ENCODE results near the gene GRM3.
"Not testable (repeated sequence)": the region's sequence is repeated elsewhere in the genome, so short reads cannot be mapped to it uniquely, and the experiment has no call there.

The GRM3 gene

DNA sequence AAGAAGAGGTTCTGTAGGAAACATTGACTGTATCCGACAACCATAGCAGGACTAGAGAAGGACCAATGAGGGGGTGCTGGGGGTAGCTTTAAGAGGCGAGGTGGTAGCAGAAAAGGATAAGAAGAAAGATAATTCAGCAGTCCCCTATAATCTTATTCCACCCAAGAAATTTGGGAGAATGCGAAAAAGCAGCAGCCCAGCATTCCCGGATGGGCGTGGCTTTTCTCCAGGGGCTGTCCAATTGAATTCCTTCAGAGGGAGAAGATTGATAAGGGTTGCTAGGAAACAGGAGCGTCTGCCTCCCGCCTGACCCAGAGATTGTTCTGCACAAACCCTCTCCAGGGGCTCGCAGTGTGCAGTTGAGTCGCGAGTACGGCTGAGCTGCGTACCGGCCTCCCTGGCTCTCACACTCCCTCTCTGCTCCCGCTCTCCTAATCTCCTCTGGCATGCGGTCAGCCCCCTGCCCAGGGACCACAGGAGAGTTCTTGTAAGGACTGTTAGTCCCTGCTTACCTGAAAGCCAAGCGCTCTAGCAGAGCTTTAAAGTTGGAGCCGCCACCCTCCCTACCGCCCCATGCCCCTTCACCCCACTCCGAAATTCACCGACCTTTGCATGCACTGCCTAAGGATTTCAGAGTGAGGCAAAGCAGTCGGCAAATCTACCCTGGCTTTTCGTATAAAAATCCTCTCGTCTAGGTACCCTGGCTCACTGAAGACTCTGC, at the start of gene GRM3:
Gene GRM3 (plus strand): TSS at position 349 of the 721 bp plus-strand sequence. CDS start 121,237 bp downstream, outside the sequence.
- no peak for DNase-seq

DNA sequence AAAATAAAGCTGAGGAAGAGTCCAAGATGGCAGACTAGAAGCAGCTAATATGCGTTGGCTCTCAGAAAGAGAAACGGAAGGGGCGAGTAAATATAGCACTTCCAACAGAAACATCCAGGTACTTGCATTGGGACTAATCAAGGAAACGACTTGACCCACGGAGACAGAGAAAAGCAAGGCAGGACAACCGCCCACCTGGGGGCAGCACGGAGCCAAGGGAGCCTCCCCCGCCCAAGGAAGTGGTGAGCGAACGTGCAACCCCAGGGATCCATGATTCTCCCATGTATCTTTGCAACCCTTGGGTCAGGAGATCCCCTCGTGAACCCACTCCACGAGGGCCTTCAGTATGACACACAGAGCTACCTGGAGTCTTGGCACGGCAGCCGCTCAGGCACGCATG, 45.4 kb upstream of the GRM3 start:
- no peak for DNase-seq

DNA sequence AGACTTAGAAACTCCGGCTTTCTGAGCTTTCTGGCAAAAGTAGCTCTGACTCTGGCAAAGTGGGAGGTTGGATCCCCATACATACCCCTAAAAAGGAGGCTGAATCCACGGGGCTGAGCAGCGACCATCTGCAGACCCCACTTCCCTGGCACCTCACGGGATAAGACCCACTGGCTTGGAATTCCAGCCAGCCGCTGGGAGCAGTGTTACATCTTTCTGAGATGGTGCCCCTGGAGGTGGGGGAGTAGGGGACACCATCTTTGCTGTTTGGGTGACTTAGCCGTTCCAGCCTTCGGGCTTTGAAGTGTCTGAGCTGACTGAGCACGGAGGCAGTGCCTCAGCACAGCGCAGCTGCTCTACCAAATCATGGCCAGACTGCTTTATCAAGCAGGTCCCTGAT, 45.0 kb upstream of the GRM3 start:
- DNase-seq = no peak

DNA sequence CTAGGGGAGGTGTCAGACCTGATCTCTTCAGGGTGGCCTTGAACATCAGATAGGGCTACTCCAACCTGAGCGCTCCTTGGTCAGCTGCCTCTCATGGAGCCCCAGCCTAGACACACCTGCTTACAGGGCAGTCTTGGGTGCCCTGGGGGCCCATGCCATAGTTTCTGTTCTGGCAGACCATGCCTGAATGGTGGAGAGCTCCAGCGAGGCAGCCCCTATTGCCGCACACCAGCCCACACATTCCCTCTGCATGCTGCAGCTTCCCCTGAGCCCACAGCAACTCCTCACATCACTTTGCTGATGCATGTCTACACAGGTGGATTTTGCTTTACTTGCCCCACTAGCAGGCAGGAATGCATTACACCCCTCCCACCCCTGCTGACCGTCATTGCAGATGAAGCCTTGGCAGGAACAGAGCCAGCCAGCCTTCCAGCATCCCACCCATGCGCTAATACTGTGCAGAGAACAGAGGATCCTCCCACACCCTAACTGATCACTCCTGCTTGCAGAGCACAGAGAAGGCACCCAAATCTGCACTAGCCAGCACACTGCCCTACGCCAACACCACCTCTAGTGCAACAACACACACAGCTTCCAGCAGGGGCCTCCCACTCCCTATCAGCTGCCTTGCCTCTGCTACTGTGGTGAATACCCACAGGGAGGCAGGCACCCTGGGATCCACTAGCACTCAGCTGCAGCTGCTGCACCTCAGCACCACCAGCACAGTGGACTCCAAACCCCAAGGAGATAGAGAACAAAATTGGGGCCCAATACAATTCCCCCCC, 43.0 kb upstream of the GRM3 start:
- DNase-seq = no peak

DNA sequence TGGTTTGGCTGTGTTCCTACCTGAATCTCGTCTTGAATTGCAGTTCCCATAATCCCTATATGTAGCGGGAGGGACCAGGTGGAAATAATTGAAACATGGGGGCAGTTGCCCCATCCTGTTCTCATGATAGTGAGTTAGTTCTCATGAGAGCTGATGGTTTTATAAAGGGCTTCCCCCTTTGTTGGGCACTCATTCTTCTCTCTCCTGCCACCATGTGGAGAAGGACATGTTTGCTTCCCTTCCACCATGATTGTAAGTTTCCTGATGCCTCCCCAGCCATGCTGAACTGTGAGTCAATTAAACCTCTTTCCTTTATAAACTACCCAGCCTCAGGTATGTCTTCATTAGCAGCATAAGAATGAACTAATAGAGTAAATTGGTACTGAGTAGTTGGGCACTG, 28.0 kb upstream of the GRM3 start:
- DNase-seq = not testable (repeated sequence)

DNA sequence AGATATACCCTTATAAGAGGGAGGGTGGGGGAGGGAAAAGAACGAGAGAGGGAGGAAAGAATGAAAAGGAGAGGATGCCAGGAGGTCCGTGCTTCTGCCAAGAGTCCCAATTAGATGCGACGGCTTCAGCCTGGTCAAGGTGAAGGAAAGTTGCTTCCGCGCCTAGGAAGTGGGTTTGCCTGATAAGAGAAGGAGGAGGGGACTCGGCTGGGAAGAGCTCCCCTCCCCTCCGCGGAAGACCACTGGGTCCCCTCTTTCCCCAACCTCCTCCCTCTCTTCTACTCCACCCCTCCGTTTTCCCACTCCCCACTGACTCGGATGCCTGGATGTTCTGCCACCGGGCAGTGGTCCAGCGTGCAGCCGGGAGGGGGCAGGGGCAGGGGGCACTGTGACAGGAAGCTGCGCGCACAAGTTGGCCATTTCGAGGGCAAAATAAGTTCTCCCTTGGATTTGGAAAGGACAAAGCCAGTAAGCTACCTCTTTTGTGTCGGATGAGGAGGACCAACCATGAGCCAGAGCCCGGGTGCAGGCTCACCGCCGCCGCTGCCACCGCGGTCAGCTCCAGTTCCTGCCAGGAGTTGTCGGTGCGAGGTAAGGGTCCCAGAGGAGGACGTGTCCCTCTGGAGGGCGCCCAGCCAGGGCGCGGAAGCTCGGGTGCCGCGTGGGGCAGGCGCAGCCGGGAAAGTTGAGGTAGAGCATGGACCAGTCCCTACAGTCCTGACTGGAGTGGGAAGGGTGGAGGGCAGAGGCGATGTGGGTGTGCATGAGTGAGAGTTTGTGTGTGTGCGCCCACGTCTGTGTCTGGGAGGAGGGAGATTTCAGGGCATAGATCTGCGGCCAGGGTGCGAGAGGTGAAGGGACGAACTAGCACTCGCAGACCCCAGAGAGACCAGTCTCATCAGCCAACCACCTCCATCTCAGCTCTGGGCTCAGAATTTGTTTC, 844 bp downstream of the GRM3 start:
- no peak for DNase-seq

DNA sequence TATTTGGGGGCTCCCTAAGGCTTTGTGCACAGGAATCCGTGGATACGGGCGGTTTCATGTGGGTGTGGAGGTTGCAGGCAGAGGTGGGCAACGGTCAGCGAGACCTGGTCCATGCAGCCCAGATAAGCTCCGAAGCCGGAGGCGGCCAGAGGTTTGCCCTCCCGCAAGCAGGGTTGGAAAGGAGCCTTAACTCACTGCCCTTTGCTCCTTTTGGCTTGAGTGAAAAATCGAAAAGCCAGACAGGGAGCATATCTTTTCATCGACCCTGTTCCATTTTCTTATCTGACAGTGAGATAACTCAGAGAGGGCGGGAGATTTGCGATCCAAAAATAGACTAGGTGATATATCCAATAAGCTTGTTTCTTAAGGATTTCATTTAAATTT, 1.5 kb downstream of the GRM3 start:
- no peak for DNase-seq

DNA sequence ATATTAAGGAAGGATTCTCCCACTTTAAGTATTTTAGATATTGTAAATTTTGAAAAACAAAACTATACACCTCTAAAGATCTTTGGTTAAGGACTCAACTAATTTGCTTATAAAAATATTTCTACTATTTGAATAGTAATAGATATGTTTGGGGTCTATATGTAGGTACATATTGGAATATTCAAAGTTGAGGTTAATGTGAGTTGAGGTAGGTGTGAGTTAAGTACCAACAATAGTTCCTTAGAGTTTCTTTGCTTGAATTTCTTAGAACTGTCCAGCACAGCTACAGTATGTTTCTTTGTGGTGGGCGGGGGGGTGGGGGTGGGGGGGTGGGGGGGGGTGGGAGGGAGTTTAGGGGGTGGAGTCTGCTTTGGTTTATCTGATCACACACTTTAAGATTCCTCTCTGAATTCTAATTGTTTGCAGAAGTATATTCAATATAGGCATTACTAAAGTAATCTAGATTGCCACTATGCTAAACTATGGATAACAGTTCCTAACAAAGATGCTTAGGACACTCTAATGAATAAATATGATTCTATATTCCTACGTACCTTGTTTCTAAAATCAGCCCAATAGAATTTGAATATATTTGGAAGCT, 2.1 kb downstream of the GRM3 start:
- no peak for DNase-seq

DNA sequence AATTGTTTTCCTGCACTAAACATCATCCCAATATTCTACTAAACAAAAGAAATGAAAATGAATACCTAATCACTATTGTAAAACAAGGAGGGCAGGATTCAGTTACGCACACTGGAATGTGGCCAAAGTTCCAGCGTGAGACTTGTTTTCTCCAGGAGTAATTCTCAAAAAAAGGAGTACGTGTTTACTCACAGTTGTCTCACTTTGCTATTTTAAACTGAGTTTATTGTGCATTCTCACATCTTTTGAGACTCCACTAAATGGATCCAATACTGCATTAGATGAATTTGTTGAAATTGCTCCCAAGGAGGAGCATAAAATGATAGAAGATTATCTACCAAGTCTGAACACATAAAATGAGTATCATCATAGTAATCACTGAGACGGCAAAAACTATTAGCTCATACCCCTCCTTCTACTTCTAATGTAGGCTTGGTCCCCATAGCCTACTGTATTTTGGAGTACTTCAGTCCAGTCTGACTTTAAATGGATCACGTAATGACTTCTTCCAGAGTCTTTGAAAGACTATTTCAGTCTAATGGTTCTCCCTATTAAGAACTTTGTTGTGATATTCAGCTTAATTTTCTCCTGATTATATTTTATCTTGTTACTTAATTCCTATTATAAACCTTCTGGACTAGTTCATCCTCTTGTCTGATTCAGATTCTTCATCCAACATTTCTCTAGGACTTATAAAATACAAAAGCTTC, 3.8 kb downstream of the GRM3 start:
- DNase-seq = no peak

DNA sequence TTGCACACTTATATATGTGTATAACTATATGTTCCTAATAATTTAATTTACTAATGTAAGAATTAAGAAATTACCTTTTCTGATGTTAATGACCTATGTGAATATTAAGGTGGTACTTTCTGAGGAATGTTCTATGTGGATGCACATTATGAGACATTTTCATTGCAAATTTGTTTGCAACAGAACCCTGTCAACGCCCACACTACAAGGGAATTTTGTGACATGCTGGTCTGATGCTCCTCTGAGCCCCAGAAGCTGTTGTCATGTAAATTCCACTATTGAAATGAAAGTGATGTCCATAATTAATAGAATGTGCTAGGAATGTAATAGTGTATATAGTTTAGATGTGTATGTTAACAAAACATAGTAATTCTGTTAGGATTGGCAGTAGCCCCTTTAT, 4.5 kb downstream of the GRM3 start:
- DNase-seq = no peak

DNA sequence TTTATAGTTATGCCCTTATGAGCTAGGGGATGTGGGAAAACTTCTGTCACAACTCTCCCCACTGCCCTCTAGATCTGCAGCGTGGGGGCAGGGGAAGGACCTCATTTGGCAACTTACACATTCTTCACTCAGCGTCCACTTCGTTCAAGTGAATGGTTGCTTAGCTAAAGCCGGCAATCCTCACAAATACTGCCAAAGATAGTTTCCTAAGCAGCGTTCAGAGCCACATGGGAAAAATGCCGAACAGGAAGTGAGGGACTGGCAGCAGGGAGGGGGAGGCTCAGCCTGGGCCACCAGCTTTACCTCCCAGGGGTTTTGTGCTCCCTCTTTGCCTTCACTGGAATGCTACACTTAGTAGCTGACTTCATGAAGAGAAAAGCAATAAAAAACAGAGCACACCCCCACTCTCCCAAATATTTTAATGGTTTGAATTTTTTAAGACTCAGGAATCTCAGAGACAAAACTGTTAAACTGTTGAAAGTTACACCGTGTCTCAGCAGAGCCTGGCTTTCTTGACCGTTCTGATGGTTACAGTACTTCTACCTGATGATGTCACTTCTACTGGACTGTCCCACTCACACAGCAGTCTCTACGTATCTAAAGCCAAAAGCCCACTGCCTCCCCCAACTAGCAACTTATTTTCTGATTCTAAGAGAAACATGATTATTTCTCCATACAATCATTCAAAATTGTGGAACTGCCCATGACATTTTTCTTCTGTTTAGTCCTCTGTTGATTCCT, 10.4 kb downstream of the GRM3 start:
- DNase-seq = no peak

DNA sequence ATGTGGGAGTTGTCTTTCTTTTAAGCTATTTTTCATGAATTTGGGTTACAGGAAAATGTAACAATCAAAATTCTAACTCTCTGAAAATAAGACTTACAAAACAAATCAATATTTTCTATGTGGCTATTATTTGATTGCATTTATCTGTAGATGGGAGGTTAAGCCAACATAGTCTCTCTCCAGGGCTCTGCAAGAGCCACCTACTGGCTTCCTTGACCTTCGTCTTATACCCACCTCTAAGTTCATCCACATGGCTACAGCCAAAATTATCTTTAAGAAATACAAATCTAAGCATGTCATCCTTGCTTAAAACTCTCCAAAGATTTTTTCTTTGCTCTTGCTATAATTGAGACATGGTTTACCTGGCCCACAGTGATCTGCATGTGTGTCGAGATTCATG, 14.2 kb downstream of the GRM3 start:
- DNase-seq = no peak

DNA sequence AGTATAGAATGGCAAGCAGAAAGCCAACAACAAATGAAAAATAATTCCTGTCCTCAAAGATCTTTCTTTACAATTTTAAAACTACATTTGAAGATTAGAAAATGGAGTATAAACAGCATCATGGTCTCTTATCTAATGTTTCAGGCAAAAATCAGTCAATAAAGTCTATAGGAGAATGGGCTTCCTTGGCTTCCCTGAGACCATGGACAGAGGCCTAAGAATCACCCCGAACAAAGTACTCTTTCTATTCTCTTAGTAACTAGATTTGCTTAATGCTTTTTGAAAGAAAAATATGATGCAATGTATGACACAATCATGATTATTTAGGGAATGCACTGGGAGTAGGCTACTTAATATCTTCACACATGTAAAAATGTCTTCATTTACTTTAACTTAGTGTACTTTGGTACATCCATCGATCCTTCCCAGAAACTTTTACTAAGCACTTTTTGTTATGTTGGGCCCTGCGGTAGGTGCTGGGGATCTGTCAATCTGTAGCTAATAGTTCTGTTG, 17.3 kb downstream of the GRM3 start:
- DNase-seq = no peak

DNA sequence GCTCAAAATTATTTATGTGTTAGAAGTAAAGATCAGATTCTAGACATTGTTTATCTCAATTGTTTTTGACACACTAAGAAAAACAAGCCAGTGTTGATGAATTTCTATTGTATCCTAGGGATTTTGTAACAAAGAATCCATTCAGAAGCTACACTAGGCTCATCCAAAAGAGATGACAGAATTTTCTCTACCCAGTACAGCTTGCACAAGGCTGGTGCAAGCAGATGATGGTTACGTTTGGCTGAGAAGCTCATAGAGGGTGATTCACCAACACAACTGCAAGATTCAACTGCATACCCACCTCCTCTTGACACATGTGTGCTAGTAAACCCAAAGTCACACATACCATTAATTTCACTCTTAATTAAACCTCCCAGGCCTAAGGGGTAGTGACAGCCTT, 20.8 kb downstream of the GRM3 start:
- DNase-seq = no peak

DNA sequence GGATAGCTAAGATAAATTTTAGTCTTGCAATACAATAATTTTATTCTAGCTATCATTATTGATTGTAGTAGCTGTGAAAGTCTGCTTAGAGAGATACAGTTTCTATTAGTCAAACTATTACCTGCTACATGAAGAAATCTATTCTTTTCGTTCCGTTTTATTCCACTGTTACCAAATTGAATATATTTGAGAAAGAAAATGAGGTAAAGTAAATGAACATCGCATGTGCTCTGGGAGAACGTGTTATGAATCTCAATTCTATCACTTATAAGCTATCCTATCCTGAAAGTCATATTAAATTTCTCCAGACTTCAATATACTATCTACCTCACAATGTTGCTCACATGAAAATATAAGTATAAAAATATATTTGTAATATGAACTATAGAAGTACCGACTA, 21.3 kb downstream of the GRM3 start:
- no peak for DNase-seq

DNA sequence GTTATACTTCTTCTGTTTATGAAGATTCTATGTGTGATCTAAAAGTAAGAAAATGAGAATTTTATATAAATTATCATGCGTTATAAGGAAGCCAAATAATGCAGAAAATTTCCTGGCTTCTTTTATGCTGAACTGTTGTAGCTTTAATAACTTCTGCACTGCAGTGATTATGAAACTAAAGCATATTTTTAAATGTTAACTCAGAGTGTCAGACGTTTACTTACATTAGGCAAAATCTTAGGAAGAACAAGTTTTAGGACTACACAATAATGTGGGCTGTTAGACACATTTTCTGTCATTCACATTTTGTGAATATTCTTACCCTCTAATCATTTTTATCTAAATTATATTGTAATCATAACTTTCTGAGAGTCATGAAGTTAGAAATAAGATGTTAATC, 22.0 kb downstream of the GRM3 start:
- no peak for DNase-seq

DNA sequence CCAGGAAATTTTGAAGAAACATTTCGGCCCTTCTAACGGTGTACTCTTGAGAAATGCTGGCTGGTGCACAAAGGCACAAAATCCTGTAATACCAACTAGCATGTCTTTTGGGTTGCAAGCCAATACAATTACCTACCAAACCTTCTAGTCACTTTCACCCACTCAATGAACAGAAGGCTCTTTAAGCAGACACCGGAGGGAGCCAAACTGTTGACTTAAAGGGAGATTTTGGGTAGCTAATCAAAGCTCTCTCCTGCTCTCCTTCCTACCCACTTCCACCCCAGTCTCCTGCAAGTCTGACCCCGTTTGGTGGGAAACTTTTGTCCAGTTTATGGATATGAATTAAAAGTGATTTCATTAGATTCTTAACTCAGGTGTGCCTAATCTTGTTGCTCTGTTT, 24.0 kb downstream of the GRM3 start:
- DNase-seq = peak; percentile 11

DNA sequence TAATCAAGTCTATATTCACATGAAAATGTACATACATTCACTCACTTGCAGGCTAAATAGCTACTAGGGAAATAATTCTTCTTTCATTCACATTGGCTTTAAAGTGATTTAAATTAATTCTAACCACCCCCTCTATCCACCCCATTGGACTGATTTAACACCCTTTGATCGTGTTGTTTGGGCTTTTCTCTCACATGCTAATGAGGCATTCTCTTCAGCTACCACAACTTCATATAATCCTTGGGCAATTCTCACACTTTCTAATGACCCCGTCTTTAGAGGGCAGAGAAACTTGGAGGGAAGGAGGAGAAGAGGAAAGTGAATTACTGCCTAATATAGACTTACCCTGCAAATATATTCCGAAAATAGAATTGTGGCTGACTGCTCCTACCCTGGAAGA, 24.6 kb downstream of the GRM3 start:
- DNase-seq = no peak

DNA sequence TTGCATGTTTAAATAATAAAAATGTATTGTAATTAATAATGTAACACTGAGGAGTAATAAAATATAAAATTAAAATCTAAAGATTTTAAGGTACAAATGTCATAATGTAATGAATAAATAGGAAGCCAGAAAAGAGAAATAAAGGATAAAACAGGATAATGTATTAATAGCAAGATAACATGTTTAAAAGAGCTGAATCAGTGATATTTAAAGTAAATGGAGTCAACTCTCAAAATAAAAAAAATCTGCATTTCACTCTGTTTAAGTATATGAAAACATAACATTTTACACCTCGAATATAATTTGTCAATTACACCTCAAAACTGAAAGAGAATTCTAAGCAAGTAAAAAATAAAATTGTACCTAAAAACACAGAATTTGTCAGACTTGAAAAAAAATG, 44.1 kb downstream of the GRM3 start:
- DNase-seq = no peak

DNA sequence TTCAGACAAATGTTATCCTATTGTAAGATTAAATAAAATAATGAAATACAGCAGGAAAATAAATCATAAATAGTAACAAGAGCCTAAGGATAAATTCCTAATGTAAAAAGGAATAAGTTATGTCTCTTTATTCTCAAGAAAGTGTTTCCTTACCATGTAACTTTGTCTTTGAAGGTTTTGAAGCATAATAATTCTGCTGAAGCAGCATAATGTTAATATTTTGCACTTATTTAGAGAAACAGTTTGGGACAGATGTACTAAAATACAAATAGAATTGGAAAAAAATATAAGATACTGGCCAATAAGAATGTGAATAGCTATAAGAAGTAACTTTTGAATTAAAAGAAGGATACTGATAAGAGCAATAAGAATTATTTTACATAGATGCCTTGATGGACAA, 45.7 kb downstream of the GRM3 start:
- DNase-seq = no peak

DNA sequence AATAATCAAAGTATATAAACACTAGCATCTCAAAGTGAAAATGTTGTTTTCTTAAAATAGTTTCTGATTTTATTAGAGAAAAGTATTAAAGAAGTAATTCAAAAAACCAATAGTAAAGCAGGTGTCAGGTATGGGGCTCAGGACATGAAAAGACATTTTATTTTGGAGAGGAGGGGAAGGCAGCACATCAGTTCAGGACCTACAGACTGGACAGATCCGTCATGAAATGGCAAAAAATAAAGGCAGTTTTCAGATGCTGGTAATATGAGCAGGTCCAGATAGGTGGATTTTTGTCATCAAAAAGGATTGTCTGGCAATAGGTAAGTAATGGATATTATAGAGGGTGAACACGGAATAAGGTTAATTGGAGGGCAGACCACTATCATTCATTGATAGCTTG, 49.0 kb downstream of the GRM3 start:
- DNase-seq = no peak

All from NCI-H2081 treated with DMSO at 0.1 percent for 48 hours (cell line).